GM23248 (cell line): ENCODE data around the gene VWA1. TPM values are rescaled to one million over a fixed set of nuclear protein-coding genes. Genes with fewer than 3 reads are reported as not detected.

ENCODE experiments used
- DNase-seq: peaks from one replicate; pipeline ENCODE4 v3.0.0-alpha.2; 2015
- H2AFZ ChIP-seq: fragments of 200-600 bp; sonication (generic); 2 replicates; pipeline ENCODE4 v1.6.1; 2016; ENCODE audit warnings: antibody characterized with exemption
- H3F3A ChIP-seq: fragments of 200-600 bp; sonication (generic); 2 replicates; pipeline ENCODE4 v1.6.1; 2016; ENCODE audit warnings: mild to moderate bottlenecking, antibody characterized with exemption, mixed run types; ENCODE audit not compliant: insufficient read depth
- H3K27ac ChIP-seq: fragments of 200-600 bp; sonication (generic); 2 replicates; pipeline ENCODE4 v1.5.1; 2016; ENCODE audit warnings: mild to moderate bottlenecking
- H3K27me3 ChIP-seq: fragments of 200-600 bp; sonication (generic); replicated peaks from 2 replicates; pipeline ENCODE4 v1.6.1; 2016; ENCODE audit warnings: mild to moderate bottlenecking; ENCODE audit not compliant: insufficient read depth
- H3K36me3 ChIP-seq: fragments of 200-600 bp; sonication (generic); 2 replicates; pipeline ENCODE4 v1.6.1; 2016; ENCODE audit warnings: low read depth, mild to moderate bottlenecking
- H3K4me1 ChIP-seq: fragments of 200-600 bp; sonication (generic); 2 replicates; pipeline ENCODE4 v1.6.1; 2016; ENCODE audit warnings: mild to moderate bottlenecking; ENCODE audit not compliant: insufficient read depth
- H3K4me2 ChIP-seq: fragments of 200-600 bp; sonication (generic); one replicate; pipeline ENCODE4 v1.6.1; 2016; ENCODE audit warnings: mild to moderate bottlenecking; ENCODE audit not compliant: unreplicated experiment
- H3K4me3 ChIP-seq: fragments of 200-600 bp; sonication (generic); 2 replicates; pipeline ENCODE4 v1.5.1; 2016; ENCODE audit warnings: mild to moderate bottlenecking
- H3K79me2 ChIP-seq: fragments of 200-600 bp; sonication (generic); 2 replicates; pipeline ENCODE4 v1.6.1; 2016; ENCODE audit warnings: mild to moderate bottlenecking; ENCODE audit not compliant: insufficient read depth
- H3K9ac ChIP-seq: fragments of 200-600 bp; sonication (generic); 2 replicates; pipeline ENCODE4 v1.6.1; 2016; ENCODE audit warnings: mild to moderate bottlenecking
- H3K9me2 ChIP-seq: fragments of 200-600 bp; sonication (generic); 2 replicates; pipeline ENCODE4 v1.6.1; 2016; ENCODE audit warnings: mixed run types, mild to moderate bottlenecking, moderate library complexity; ENCODE audit not compliant: insufficient read depth
- H3K9me3 ChIP-seq: fragments of 200-600 bp; sonication (generic); one replicate; pipeline ENCODE4 v1.6.1; 2017; ENCODE audit warnings: low read depth
- H4K20me1 ChIP-seq: fragments of 200-600 bp; sonication (generic); 2 replicates; pipeline ENCODE4 v1.6.0; 2016; ENCODE audit not compliant: insufficient read depth
- EZH2 ChIP-seq: fragments of 200-600 bp; sonication (generic); IDR thresholded peaks from 2 replicates; pipeline ENCODE4 v1.6.1; 2018; ENCODE audit warnings: antibody characterized with exemption, mild to moderate bottlenecking; ENCODE audit not compliant: insufficient read depth, poor library complexity, severe bottlenecking
- EZH2phosphoT487 ChIP-seq: fragments of 200-600 bp; sonication (generic); IDR thresholded peaks from 2 replicates; pipeline ENCODE4 v1.6.1; 2018; ENCODE audit warnings: antibody characterized with exemption, moderate library complexity, mild to moderate bottlenecking, low read depth; ENCODE audit not compliant: insufficient read depth
- WGBS, 2 experiments: methylation state at CpG; one replicate each; pipeline ENCODE4 v1.1.6; 2015 to 2017; ENCODE audit warnings: low lambda C conversion rate in 2 of 2, low coverage in 1 of 2; ENCODE audit errors: missing lambda C conversion rate in 2 of 2; 5-methylcytosine and 5-hydroxymethylcytosine counted together
- in situ Hi-C: fragments of 300-500 bp; cut with MboI; formaldehyde crosslinking; loops from 2 replicates; pipeline ENCODE4 v1.15.0; 2020
- polyA plus RNA-seq: library from polyadenylated mRNA; unstranded; fragments of >200 nt; fragmentation: Nextera tagmentation; extraction: Ambion mirVana; gene quantifications from 2 replicates; pipeline ENCODE4 v1.2.1, GENCODE V29; 2016
- total RNA-seq: library from RNA; depleted of rRNA; stranded (reverse); fragments of >200 nt; shearing (Covaris generic); gene quantifications from 2 replicates; pipeline ENCODE4 v1.2.3, GENCODE V29; 2014

Gene VWA1
- total and polyA plus RNA-seq, 2 experiments from 2014 or later: 1.3 to 1.4 TPM

DNA sequence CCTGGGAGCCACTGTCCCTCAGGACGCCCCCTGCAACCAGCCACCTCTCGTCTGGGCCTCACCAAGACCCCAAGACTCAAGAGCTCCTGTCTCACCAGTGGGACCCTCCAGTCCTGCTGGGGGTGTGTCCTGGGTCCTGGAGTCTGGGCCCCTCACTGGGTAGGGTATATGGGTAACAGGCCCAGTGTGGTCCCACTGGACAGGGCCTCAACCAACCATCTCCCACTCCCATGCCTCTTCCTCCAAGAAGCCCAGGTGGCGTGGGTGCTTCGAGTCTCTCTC lies 725 bp upstream of the VWA1 start:
- Histone ChIP-seq H2AFZ (no peak overlapping the region), H3K4me3 (no peak overlapping the region), H3K4me2 (no peak overlapping the region), H3K36me3 (no peaks in the 10 kb centered on the region), H3K27ac (no peak overlapping the region), H3K9me3 (no peaks in the 10 kb centered on the region), H3K9me2 (no peaks in the 10 kb centered on the region), H3K27me3 (no peaks in the 10 kb centered on the region), H3F3A (0 out of 2 replicates have a peak, but pooled peaks cover 3% of the 10 kb centered on the region), H3K9ac (no peak overlapping the region), H3K4me1 (no peaks in the 10 kb centered on the region), H3K79me2 (no peaks in the 10 kb centered on the region), H4K20me1 (no peaks in the 10 kb centered on the region)
- no peak for DNase-seq
- in situ Hi-C loops: no loop called here
- no peak for TF ChIP-seq EZH2phosphoT487
- no peak for TF ChIP-seq EZH2
- 61 to 65% methylated on average over 4 of the region's 4 CpGs for WGBS, 2 experiments

DNA sequence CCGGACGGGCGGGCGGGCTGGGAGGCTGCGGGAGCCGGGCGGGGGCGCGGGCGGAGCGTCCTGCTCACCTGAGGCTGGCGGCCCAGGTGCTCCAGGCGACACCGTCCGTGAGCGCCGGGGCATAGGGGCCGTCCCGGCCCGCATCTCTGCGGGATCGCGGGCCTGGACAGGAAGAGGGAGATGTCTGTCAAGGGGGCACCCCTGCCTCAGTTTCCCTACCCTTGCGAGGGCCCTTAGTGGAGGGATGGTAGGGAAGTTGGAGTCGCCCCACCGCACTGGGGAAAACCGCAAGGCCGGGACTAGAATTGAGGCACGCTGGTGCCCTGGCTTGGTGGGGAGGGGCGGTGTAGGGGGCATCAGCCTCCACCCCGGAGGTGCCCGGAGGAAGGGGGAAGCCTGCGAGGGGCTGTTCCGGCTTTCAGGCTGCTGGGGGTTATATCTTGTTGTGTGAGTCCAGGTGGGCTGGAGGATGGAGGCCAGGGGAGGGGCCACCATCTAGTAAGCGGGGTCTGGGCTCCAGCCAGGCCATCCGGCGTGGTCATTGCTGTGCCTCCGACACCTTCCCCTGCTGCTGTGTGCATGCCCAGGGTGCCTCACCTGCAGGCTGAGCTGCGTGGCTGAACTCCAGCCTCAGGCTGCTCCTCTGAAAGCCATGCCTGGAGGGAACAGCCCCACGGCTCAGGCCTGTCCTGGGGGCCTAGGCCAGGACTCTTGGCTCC lies 580 bp downstream of the VWA1 start:
- DNase-seq: no peak
- H3K36me3 ChIP-seq: no peaks in the 10 kb centered on the region
- H3K79me2 ChIP-seq: no peaks in the 10 kb centered on the region
- H2AFZ ChIP-seq: no peak overlapping the region
- WGBS, 2 experiments: 23 to 30% methylated on average over 26 to 39 of the region's 40 CpGs
- no peaks in the 10 kb centered on the region for H3F3A ChIP-seq
- TF ChIP-seq EZH2phosphoT487: no peak
- no peak for TF ChIP-seq EZH2
- H3K9me3 ChIP-seq: no peaks in the 10 kb centered on the region
- H3K4me2 ChIP-seq: peak overlapping the region; percentile 58
- H3K4me1 ChIP-seq: no peaks in the 10 kb centered on the region
- H3K9ac ChIP-seq: no peak overlapping the region
- no peaks in the 10 kb centered on the region for H3K27me3 ChIP-seq
- in situ Hi-C loops: no loop called here
- H4K20me1 ChIP-seq: no peaks in the 10 kb centered on the region
- peak overlapping the region; percentile 52 for H3K4me3 ChIP-seq
- H3K9me2 ChIP-seq: no peaks in the 10 kb centered on the region
- no peak overlapping the region for H3K27ac ChIP-seq

DNA sequence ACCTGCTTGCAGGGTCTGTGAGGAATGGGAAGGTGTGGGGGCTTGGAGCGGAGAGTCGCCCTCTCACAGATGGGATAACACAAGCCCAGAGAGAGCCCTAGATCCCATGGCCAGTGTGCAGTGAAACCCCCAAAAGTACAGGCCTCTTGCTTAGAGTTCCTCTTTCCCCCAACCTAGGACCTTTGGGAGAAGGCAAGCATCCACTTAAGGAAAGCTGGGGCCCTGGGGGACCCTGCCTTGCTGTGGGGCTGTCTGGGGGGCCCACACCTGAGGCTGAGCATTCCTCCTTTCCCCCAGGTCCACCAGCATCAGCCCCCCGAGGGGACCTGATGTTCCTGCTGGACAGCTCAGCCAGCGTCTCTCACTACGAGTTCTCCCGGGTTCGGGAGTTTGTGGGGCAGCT lies 1.1 kb downstream of the VWA1 start:
- H4K20me1 ChIP-seq: no peaks in the 10 kb centered on the region
- no peaks in the 10 kb centered on the region for H3K4me1 ChIP-seq
- H2AFZ ChIP-seq: no peak overlapping the region
- in situ Hi-C loops: no loop called here
- no peaks in the 10 kb centered on the region for H3K9me3 ChIP-seq
- H3K79me2 ChIP-seq: no peaks in the 10 kb centered on the region
- H3K9me2 ChIP-seq: no peaks in the 10 kb centered on the region
- no peaks in the 10 kb centered on the region for H3F3A ChIP-seq
- H3K27me3 ChIP-seq: no peaks in the 10 kb centered on the region
- H3K4me3 ChIP-seq: no peak overlapping the region
- H3K36me3 ChIP-seq: no peaks in the 10 kb centered on the region
- no peak overlapping the region for H3K4me2 ChIP-seq
- H3K27ac ChIP-seq: no peak overlapping the region
- no peak overlapping the region for H3K9ac ChIP-seq
- 89 to 93% methylated on average over 2 to 6 of the region's 7 CpGs for WGBS, 2 experiments
- no peak for DNase-seq
- TF ChIP-seq EZH2 (no peak), EZH2phosphoT487 (no peak)

DNA sequence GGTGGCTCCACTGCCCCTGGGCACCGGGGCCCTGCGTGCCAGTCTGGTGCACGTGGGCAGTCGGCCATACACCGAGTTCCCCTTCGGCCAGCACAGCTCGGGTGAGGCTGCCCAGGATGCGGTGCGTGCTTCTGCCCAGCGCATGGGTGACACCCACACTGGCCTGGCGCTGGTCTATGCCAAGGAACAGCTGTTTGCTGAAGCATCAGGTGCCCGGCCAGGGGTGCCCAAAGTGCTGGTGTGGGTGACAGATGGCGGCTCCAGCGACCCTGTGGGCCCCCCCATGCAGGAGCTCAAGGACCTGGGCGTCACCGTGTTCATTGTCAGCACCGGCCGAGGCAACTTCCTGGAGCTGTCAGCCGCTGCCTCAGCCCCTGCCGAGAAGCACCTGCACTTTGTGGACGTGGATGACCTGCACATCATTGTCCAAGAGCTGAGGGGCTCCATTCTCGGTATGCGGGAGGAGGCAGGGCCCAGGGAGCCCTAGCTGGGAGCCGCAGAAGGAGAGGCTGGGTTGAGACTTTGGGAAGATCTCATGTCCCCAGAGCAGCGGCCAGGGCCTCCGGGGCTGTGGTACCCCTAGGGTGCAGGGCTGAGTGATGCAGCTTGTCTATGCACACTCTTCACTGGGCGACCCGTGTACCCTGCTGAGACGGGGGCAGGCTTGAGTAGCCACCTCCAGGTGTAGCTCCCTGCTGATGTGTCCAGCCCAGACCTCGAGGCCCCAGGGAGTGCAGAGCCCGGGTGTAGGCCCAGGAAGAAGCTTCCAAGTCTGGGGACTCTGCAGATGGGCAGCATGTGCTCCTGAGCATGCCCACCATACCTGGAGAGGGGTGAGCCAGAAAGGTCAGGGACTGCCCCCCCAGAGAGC lies 1.8 kb downstream of the VWA1 start:
- in situ Hi-C loops: no loop called here
- H3F3A ChIP-seq: no peaks in the 10 kb centered on the region
- H3K36me3 ChIP-seq: no peaks in the 10 kb centered on the region
- H3K9me2 ChIP-seq: no peaks in the 10 kb centered on the region
- TF ChIP-seq EZH2 (no peak), EZH2phosphoT487 (no peak)
- DNase-seq: no peak
- no peak overlapping the region for H2AFZ ChIP-seq
- no peaks in the 10 kb centered on the region for H3K4me1 ChIP-seq
- 63 to 75% methylated on average over 25 to 30 of the region's 31 CpGs for WGBS, 2 experiments
- no peaks in the 10 kb centered on the region for H3K79me2 ChIP-seq
- no peaks in the 10 kb centered on the region for H3K9me3 ChIP-seq
- H3K27me3 ChIP-seq: no peaks in the 10 kb centered on the region
- H3K4me2 ChIP-seq: no peak overlapping the region
- no peak overlapping the region for H3K9ac ChIP-seq
- no peak overlapping the region for H3K27ac ChIP-seq
- no peaks in the 10 kb centered on the region for H4K20me1 ChIP-seq
- no peak overlapping the region for H3K4me3 ChIP-seq
